Measurements from ENCODE around the gene LRRC46. TPM values are rescaled to one million over a fixed set of nuclear protein-coding genes. Genes with fewer than 3 reads are reported as not detected.

The LRRC46 gene
- total and polyA plus RNA-seq, 2 of the 13 experiments (the other 11 are each of a cell fraction or from before 2014, with no cell fraction given) = 0.09 TPM

DNA sequence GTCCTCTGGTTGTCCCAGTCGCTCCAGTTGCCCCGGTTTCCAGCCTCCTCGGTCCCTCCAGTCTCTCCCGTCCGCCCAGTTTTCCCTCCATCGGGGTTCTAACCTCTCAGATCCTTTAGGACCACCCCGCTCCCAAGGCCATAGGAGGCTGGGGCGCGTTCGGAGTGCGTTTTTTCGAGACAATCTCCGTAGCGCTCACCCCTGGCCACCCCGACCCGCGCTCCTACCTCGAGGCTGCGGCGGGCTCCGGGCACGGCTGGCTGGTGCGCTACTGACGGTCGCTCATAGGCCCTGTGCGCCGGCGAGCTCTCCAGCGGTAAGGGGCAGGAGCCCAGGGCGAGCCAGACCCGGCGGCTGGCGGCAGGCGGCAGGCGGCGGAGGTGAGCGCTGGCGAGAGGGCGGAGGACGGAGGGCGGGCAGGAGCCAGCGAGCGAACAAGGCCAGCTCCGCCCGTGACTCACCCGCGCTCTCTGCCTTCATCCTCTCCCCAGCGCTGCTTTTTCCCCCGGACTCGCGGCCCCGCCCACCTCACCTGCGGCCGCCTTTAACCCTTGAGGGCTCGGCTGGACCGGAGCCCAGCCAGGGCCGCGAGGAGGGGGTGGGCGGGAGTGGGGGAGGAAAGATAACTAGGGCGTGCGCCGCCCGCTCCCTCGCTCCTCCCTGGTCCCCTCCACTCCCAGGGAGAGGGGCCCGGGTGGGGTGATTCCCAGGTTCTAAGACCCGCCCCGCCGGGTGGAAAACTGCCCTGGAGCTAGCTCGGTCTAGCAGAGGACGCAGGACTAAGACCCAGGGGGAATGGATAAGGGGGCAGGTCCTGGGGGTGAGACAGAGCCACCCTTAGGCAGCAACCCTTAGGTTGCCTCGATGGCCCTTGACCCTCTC is 19.5 kb downstream of the LRRC46 start, which contains the start of gene SP6 (continued):
- TF ChIP-seq, protein P1, sequence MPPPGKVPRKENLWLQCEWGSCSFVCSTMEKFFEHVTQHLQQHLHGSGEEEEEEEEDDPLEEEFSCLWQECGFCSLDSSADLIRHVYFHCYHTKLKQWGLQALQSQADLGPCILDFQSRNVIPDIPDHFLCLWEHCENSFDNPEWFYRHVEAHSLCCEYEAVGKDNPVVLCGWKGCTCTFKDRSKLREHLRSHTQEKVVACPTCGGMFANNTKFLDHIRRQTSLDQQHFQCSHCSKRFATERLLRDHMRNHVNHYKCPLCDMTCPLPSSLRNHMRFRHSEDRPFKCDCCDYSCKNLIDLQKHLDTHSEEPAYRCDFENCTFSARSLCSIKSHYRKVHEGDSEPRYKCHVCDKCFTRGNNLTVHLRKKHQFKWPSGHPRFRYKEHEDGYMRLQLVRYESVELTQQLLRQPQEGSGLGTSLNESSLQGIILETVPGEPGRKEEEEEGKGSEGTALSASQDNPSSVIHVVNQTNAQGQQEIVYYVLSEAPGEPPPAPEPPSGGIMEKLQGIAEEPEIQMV (CRISPR knock-in tag; IDR thresholded peaks at IDR 0.05; ENCODE audit: low read depth) = peak; percentile 67; the same call in 1 of the 2 replicates
- TF ChIP-seq ZFP1 (CRISPR knock-in tag; IDR thresholded peaks at IDR 0.05) (0 out of 2 replicates have a peak, but pooled peaks have one; percentile 33), BCL6 (CRISPR knock-in tag; IDR thresholded peaks at IDR 0.05) (peak; percentile 34; the same call in 1 of the 2 replicates), ZZZ3 (CRISPR knock-in tag; IDR thresholded peaks at IDR 0.05; ENCODE audit: borderline replicate concordance) (peak; percentile 78), ZNF207 (IDR thresholded peaks at IDR 0.05; ENCODE audit: borderline replicate concordance) (no peak), SALL1 (CRISPR knock-in tag; IDR thresholded peaks at IDR 0.05) (peak; percentile 41; the same call in 1 of the 2 replicates), ZNF441 (CRISPR knock-in tag; IDR thresholded peaks at IDR 0.05; ENCODE audit: borderline replicate concordance) (peak; percentile 96), CCDC6 (CRISPR knock-in tag; IDR thresholded peaks at IDR 0.05) (peak; percentile 66; the same call in 1 of the 2 replicates), TAF1 (CRISPR knock-in tag; IDR thresholded peaks at IDR 0.05) (peak; percentile 71; the same call in 1 of the 2 replicates), ZNF709 (CRISPR knock-in tag; IDR thresholded peaks at IDR 0.05) (peak; percentile 40; the same call in 1 of the 2 replicates), ZNF570 (CRISPR knock-in tag; IDR thresholded peaks at IDR 0.05; ENCODE audit: borderline replicate concordance) (no peak), KAT7 (CRISPR knock-in tag; IDR thresholded peaks at IDR 0.05; ENCODE audit: borderline replicate concordance) (peak; percentile 91; the same call in 1 of the 2 replicates), ZBTB7B (CRISPR knock-in tag; IDR thresholded peaks at IDR 0.05) (peak; percentile 19; the same call in 1 of the 2 replicates), TBP (CRISPR knock-in tag; IDR thresholded peaks at IDR 0.05) (no peak), GATAD2A (CRISPR knock-in tag; IDR thresholded peaks at IDR 0.05) (no peak), KLF16 (CRISPR knock-in tag; IDR thresholded peaks at IDR 0.05) (peak in 1 of 2 experiments; percentile 64; a peak in 2 of 4 replicates), ZMAT3 (CRISPR knock-in tag; conservative IDR thresholded peaks at IDR 0.05) (0 out of 2 replicates have a peak, but pooled peaks have one; percentile 58), JDP2 (CRISPR knock-in tag; IDR thresholded peaks at IDR 0.05; ENCODE audit: borderline replicate concordance) (no peak), BRD4 (CRISPR knock-in tag; IDR thresholded peaks at IDR 0.05) (no peak), MED8 (CRISPR knock-in tag; IDR thresholded peaks at IDR 0.05; ENCODE audit: insufficient replicate concordance) (no peak)
- TF ChIP-seq, protein P2, sequence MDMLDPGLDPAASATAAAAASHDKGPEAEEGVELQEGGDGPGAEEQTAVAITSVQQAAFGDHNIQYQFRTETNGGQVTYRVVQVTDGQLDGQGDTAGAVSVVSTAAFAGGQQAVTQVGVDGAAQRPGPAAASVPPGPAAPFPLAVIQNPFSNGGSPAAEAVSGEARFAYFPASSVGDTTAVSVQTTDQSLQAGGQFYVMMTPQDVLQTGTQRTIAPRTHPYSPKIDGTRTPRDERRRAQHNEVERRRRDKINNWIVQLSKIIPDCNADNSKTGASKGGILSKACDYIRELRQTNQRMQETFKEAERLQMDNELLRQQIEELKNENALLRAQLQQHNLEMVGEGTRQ (IDR thresholded peaks at IDR 0.05; ENCODE audit: low read depth, low read length) = no peak
- TF ChIP-seq, protein P2 (CRISPR knock-in tag; IDR thresholded peaks at IDR 0.05; ENCODE audit: borderline replicate concordance) = no peak
- TF ChIP-seq, protein P3, sequence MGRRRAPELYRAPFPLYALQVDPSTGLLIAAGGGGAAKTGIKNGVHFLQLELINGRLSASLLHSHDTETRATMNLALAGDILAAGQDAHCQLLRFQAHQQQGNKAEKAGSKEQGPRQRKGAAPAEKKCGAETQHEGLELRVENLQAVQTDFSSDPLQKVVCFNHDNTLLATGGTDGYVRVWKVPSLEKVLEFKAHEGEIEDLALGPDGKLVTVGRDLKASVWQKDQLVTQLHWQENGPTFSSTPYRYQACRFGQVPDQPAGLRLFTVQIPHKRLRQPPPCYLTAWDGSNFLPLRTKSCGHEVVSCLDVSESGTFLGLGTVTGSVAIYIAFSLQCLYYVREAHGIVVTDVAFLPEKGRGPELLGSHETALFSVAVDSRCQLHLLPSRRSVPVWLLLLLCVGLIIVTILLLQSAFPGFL (CRISPR knock-in tag; IDR thresholded peaks at IDR 0.05) = no peak
- TF ChIP-seq, protein P4, sequence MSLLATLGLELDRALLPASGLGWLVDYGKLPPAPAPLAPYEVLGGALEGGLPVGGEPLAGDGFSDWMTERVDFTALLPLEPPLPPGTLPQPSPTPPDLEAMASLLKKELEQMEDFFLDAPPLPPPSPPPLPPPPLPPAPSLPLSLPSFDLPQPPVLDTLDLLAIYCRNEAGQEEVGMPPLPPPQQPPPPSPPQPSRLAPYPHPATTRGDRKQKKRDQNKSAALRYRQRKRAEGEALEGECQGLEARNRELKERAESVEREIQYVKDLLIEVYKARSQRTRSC (CRISPR knock-in tag; IDR thresholded peaks at IDR 0.05; ENCODE audit: low read depth) = no peak
- TF ChIP-seq, protein P5, sequence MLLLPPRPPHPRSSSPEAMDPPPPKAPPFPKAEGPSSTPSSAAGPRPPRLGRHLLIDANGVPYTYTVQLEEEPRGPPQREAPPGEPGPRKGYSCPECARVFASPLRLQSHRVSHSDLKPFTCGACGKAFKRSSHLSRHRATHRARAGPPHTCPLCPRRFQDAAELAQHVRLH (CRISPR knock-in tag; IDR thresholded peaks at IDR 0.05; ENCODE audit: borderline replicate concordance, low read depth) = peak; percentile 61; the same call in 1 of the 2 replicates

Measured in HepG2 (cell line).